ENCODE results near the gene ZBTB7B.

Gene ZBTB7B

DNA sequence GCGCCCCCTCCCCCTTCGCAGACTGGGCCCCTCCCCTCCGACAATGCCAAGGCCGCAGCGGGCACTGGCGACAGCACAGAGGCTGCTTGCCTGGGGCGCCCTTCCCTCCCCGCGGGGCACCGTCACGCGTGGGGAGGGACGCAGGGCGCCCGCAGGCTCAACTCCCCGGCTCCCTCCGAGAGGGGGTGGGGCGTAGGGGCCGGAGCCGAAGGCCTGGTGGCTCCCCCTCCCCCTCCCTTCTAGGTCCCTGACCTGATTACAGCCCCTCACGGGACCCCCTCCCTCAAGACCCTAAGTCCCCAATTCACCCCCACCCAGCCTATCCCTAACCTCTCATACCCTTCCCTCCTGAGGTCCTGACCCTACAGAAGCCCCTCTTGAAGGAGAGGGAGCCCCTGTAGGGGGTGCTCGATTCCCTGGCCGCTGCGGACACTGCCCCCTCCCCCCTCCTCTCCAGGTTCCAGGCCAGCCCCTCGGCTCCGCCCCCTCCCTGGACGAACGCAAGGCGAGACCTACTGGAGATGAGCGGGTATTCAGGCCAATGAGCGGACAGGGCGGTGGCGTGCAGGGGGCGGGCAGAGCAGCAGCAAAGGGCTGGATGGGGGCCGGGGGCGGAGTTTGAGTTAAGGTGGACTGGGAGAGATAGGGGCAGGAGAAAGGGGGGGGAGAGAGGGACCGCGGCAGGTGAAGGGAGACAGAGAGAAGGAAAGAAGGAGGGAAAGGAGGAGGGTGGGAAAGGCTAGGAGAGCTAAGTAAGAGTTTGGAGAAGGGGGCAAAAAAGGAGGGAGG is 733 bp upstream of the ZBTB7B start:
- Histone ChIP-seq H3K4me1 (peaks cover 54 to 72% (median 68%) of the 10 kb centered on the region in 10 experiments), H3K4me3 (peak overlapping the region; percentile 63 to 96 (median 72)), H3K27me3 (no peaks in the 10 kb centered on the region), H3K9me3 (replicated peaks in 1 of 11) (no peaks in the 10 kb centered on the region), H3K27ac (peak overlapping the region; percentile 68 to 90 (median 85); a peak in 20 of 22 replicates), H3K36me3 (no peaks in the 10 kb centered on the region), H3K4me2 (peak overlapping the region; percentile 91 to 100 (median 99)), H3K9ac (peak overlapping the region; percentile 74 to 87 (median 83)), H4K20me1 (peaks cover 0 to 8% (median 0%) of the 10 kb centered on the region in 11 experiments; a peak in 2 of 22 replicates)
- TF ChIP-seq Cebpa-rat (IDR thresholded peaks at IDR 0.05): no peak

DNA sequence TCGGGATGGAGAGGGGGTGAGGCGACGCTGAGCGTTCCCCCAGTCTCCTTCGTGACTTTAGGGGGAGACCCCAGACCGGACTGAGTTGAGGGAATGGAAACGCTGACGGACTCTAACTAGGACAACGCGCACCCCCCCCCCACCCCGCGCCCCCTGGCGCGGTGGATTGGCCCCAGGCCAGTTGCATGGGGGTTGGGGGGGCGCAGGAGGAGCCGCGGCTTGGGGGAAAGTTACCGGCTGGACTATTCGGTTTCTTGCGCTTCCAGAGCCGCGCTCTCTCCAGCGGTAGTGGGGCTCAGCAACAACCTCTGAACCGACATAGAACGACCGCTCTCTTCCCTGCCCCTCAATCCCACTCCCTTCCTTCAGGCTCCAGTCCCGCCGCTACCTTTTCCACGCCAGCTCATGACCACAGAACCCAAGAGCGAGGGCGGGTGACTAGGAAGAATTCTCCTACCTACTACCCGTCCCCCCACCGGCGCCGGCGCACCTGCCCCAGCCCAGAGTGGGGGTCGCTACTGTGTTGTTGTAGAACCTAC is 694 bp downstream of the ZBTB7B start:
- Histone ChIP-seq H3K4me3 (peak overlapping the region; percentile 80 to 99 (median 92)), H3K9ac (peak overlapping the region; percentile 83 to 97 (median 87)), H3K4me2 (peak overlapping the region; percentile 95 to 100 (median 98)), H4K20me1 (peaks cover 0 to 13% (median 0%) of the 10 kb centered on the region in 11 experiments; a peak in 1 of 22 replicates), H3K27me3 (no peaks in the 10 kb centered on the region), H3K36me3 (no peaks in the 10 kb centered on the region; a peak in 1 of 22 replicates), H3K4me1 (peaks cover 54 to 72% (median 68%) of the 10 kb centered on the region in 10 experiments), H3K9me3 (replicated peaks in 1 of 11) (no peaks in the 10 kb centered on the region), H3K27ac (peak overlapping the region; percentile 78 to 93 (median 87))
- no peak for TF ChIP-seq Cebpa-rat (IDR thresholded peaks at IDR 0.05)

DNA sequence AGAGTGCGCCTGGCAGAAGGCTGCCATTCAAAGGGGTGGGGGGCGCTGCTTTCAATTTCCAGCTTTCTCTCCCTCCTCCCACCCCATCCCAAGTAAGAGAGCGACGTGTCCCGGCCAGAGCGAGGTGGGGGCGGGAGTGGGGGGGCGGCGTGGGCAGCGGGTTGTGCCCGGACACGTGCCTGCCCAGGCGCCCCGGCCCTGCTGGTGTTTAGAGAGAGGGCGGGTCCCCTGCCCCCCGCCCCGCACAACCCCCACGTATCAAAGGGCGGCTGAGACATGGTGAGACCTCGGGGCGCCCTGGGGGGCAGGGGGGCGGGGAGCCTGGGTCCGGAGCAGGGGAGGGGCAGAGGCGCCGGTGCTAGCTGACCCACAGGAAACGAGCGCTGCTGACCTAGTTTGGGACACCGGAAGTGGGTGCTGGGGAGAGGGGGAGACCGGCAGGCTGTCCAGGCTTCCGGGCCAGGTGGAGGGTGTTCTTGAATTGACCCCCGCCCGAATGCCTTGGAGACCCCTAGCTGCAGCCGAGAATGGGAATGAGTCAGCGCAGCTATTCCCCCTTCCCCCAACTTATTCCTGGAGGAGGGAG is 1.3 kb downstream of the ZBTB7B start:
- H3K9me3 ChIP-seq (replicated peaks in 1 of 11): no peaks in the 10 kb centered on the region
- peak overlapping the region; percentile 83 to 97 (median 87) for H3K9ac ChIP-seq
- H3K4me3 ChIP-seq: peak overlapping the region; percentile 80 to 99 (median 92)
- H4K20me1 ChIP-seq: peaks cover 0 to 15% (median 0%) of the 10 kb centered on the region in 11 experiments; a peak in 1 of 22 replicates
- peaks cover 54 to 72% (median 69%) of the 10 kb centered on the region in 10 experiments for H3K4me1 ChIP-seq
- H3K27ac ChIP-seq: peak overlapping the region; percentile 78 to 93 (median 87)
- no peaks in the 10 kb centered on the region; a peak in 1 of 22 replicates for H3K36me3 ChIP-seq
- H3K4me2 ChIP-seq: peak overlapping the region; percentile 95 to 100 (median 98)
- H3K27me3 ChIP-seq: no peaks in the 10 kb centered on the region
- no peak for TF ChIP-seq Cebpa-rat (IDR thresholded peaks at IDR 0.05)

DNA sequence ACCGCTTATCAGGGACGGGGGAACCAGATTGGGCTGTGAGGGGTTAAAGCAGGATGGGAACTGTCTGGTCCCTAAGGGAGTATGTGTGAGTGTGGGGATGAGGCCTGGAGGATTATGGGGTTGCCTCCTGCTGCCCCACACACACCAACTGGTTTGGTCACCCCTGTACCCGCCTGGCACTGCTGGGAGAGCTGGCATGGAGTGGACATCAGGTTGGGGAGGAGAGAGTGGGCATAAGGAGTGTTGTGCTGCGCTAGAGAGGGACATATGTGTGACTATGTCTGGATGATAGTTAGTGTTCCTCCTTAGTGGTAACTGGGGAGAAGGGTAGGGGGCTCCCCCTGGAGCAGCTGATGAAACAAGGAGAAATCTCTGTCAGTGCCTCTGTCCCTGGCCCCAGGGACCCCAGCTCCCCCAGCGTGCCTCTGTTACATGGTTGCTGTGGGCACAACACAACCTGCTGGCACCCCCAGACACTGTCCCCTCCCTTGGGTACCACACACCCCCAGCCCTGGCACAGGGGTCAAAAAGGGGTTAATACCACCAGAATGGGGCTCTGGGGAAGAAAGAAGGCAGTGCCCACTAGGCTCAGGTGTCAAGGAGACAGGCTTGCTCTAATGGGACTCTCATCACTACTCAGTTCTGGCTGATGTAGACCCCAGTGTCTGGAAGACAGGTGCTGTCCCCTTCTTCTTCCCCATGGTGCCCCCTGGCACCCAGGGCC is 1.9 kb downstream of the ZBTB7B start:
- Histone ChIP-seq H3K27ac (peak overlapping the region; percentile 78 to 93 (median 87)), H3K27me3 (no peaks in the 10 kb centered on the region), H3K9ac (peak overlapping the region; percentile 83 to 97 (median 87)), H4K20me1 (peaks cover 0 to 15% (median 0%) of the 10 kb centered on the region in 11 experiments; a peak in 1 of 22 replicates), H3K36me3 (no peaks in the 10 kb centered on the region; a peak in 1 of 22 replicates), H3K4me3 (peak overlapping the region; percentile 80 to 99 (median 92)), H3K4me2 (peak overlapping the region; percentile 95 to 100 (median 98)), H3K4me1 (peaks cover 55 to 72% (median 69%) of the 10 kb centered on the region in 10 experiments), H3K9me3 (replicated peaks in 1 of 11) (no peaks in the 10 kb centered on the region)
- no peak for TF ChIP-seq Cebpa-rat (IDR thresholded peaks at IDR 0.05)

DNA sequence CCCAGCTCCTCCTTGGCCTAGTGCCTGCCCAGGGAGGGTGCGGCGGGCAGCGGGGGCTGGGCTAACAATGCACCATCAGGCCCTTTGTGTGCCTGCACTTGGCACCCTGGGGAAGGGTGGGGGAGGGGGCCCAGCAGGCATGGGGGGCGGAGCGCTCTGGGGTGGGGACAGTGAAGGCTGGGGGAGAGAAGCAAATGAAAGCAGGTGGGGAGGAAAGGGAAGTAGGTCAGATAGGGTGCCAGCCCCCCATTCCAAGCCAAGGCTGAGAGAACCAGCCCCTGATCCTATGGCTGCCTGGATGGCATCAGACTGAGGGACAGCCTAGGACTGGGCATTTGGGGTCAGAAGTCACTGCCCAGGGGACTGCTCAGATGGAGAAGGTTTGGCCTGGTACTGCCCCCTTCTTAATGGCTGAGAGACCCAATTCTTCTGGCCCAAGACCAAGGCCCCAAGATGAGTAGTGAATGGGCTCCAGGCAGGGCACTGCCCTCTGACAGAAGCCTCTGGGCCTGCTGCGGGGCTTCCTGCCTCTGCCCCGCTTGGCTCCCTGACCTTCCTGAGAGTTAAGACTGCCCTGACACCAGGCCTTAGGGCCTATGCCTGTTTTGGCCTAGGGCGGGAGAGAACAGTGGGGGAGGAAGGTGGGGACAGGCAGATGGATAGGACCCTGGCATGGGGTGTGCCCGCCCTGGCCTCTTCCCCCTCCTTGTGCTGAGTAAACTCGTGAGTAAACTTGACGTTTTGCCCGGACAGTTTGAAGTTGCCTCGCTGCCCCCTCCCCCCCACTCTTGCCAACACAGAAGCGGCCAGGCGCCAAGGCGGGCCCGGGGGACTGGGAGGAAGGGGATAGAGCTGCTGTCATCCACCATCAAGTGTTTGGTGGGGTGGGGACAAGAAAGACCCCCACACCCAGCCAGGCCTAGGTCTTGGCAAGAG is 2.7 kb downstream of the ZBTB7B start:
- peaks cover 0 to 15% (median 0%) of the 10 kb centered on the region in 11 experiments; a peak in 1 of 22 replicates for H4K20me1 ChIP-seq
- no peak for TF ChIP-seq Cebpa-rat (IDR thresholded peaks at IDR 0.05)
- peaks cover 56 to 72% (median 69%) of the 10 kb centered on the region in 10 experiments for H3K4me1 ChIP-seq
- no peaks in the 10 kb centered on the region for H3K9me3 ChIP-seq (replicated peaks in 1 of 11)
- H3K27me3 ChIP-seq: no peaks in the 10 kb centered on the region
- H3K4me3 ChIP-seq: peak overlapping the region; percentile 80 to 99 (median 92)
- no peaks in the 10 kb centered on the region; a peak in 1 of 22 replicates for H3K36me3 ChIP-seq
- H3K4me2 ChIP-seq: peak overlapping the region; percentile 95 to 100 (median 98)
- H3K27ac ChIP-seq: peak overlapping the region; percentile 78 to 93 (median 87)
- peak overlapping the region; percentile 83 to 97 (median 87) for H3K9ac ChIP-seq

DNA sequence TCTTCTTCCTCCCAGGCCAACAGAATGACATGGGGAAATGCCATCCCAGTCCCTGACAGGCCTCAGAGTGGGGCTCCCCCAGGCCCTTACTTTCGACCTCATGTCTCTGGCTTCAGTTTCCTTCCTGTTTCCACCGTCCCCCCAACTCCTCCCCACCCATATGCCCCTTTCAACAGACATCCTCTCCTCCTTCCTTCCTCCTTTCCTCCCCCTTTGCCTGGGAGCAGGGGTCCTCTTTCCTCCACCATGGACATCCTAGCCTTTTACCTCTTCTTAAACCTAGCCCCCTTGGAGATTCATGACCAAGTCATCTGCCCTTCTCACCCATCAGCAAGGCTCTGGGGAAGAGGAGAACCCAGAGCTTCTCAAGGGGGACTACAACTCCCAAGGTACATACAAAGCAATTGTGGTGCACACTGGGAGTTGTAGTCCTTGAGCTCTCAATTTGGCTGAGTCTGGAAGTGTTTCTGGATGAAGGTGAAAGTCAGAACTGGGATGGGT is 4.0 kb downstream of the ZBTB7B start:
- peaks cover 0 to 15% (median 0%) of the 10 kb centered on the region in 11 experiments; a peak in 1 of 22 replicates for H4K20me1 ChIP-seq
- peak overlapping the region; percentile 16 to 99 (median 62); a peak in 15 of 20 replicates for H3K4me3 ChIP-seq
- peak overlapping the region; percentile 95 to 100 (median 98) for H3K4me2 ChIP-seq
- H3K27ac ChIP-seq: peak overlapping the region; percentile 78 to 93 (median 87)
- peaks cover 69 to 79% (median 77%) of the 10 kb centered on the region in 10 experiments for H3K4me1 ChIP-seq
- no peaks in the 10 kb centered on the region for H3K27me3 ChIP-seq
- no peak for TF ChIP-seq Cebpa-rat (IDR thresholded peaks at IDR 0.05)
- no peaks in the 10 kb centered on the region for H3K9me3 ChIP-seq (replicated peaks in 1 of 11)
- H3K36me3 ChIP-seq: peaks cover 0 to 9% (median 3%) of the 10 kb centered on the region in 11 experiments; a peak in 6 of 22 replicates
- H3K9ac ChIP-seq: peak overlapping the region; percentile 75 to 97 (median 85); a peak in 21 of 22 replicates

DNA sequence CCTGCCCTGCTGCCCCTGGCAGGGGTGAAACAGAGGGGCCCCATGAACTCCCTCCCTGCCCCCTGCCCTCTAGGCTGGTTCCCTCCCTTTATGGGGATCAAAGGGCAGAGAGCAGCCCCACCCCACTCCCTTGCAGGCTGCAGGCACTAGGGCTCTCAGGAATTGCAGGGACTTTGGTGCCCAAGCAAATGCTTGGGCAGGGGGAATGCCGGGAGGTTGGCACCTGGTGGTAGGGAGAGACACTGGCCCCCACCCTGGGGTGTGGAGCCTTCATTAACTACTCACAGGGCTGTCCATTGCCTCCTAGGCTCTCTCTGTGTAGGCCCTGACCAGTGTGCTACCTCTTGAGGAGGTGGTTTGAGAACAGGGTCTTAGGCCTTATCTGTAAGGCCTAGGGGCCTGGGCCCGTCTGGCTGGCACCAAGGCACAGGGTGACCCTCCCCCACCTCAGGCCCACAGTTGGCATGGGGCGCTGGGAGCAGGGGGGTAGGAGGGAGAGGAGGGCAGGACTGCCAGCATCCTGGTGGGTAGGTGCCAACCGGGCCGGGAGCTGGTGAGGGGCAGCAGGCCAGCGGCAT is 4.7 kb downstream of the ZBTB7B start:
- H3K36me3 ChIP-seq: peaks cover 0 to 9% (median 3%) of the 10 kb centered on the region in 11 experiments; a peak in 6 of 22 replicates
- H3K4me1 ChIP-seq: peaks cover 76 to 86% (median 84%) of the 10 kb centered on the region in 10 experiments
- H3K4me2 ChIP-seq: peak overlapping the region; percentile 95 to 100 (median 98)
- H3K27me3 ChIP-seq: no peaks in the 10 kb centered on the region
- H3K4me3 ChIP-seq: peak overlapping the region in 7 of 10 experiments; percentile 11 to 99 (median 68); a peak in 11 of 20 replicates
- peaks cover 0 to 15% (median 0%) of the 10 kb centered on the region in 11 experiments; a peak in 6 of 22 replicates for H4K20me1 ChIP-seq
- H3K9ac ChIP-seq: peak overlapping the region; percentile 50 to 97 (median 75); a peak in 20 of 22 replicates
- peak overlapping the region; percentile 29 to 93 (median 86); a peak in 21 of 22 replicates for H3K27ac ChIP-seq
- TF ChIP-seq Cebpa-rat (IDR thresholded peaks at IDR 0.05): no peak
- H3K9me3 ChIP-seq (replicated peaks in 1 of 11): no peaks in the 10 kb centered on the region
